Globus pallidus (tissue), 1 donor: ENCODE measurements around the gene HCFC1.

Experiments
- DNase-seq: peaks from one replicate; pipeline ENCODE4 v3.0.0-alpha.2; 2015; ENCODE audit warnings: low spot score

Gene HCFC1

GRCh38 chrX:153956044-153956907, 15.3 kb downstream of the HCFC1 start:
- no peak for DNase-seq

GRCh38 chrX:153955228-153955732, 16.3 kb downstream of the HCFC1 start:
- no peak for DNase-seq

- no peak for DNase-seq
These were observed 16.9 kb downstream of the HCFC1 start for GRCh38 chrX:153954558-153955227.

- no peak for DNase-seq
These were observed 17.6 kb downstream of the HCFC1 start for GRCh38 chrX:153953892-153954557.

- peak; percentile 47 for DNase-seq
These were observed 18.2 kb downstream of the HCFC1 start for GRCh38 chrX:153953342-153953830.

- no peak for DNase-seq
These were observed 19.1 kb downstream of the HCFC1 start for GRCh38 chrX:153952373-153953026.

GRCh38 chrX:153951683-153952372, 19.8 kb downstream of the HCFC1 start:
- no peak for DNase-seq

GRCh38 chrX:153950127-153950526, 21.5 kb downstream of the HCFC1 start:
- no peak for DNase-seq

GRCh38 chrX:153948847-153949805, 22.5 kb downstream of the HCFC1 start:
- DNase-seq, result no peak

- no peak for DNase-seq
These were observed 23.6 kb downstream of the HCFC1 start for GRCh38 chrX:153948002-153948466.

- DNase-seq, result peak; percentile 68
These were observed 24.4 kb downstream of the HCFC1 start for GRCh38 chrX:153947009-153947769.

GRCh38 chrX:153945956-153946943, 25.4 kb downstream of the HCFC1 start:
- DNase-seq, result no peak

GRCh38 chrX:153944800-153945150, 26.8 kb downstream of the HCFC1 start:
- DNase-seq, result no peak

GRCh38 chrX:153944140-153944799, 27.3 kb downstream of the HCFC1 start, which contains the start of gene RENBP:
RENBP (minus strand) TSS chrX:153944643; CDS start chrX:153944610, 33 bp downstream.
- peak; percentile 55 for DNase-seq

- DNase-seq, result no peak
These were observed 30.0 kb downstream of the HCFC1 start for GRCh38 chrX:153941336-153942252.

GRCh38 chrX:153939573-153939972, 32.0 kb downstream of the HCFC1 start:
- no peak for DNase-seq
